GM21447 (cell line): ENCODE data around the gene WASL.

Experiments used
- ATAC-seq: cut with Tn5 transposase; IDR thresholded peaks from one replicate; pipeline ENCODE4 v1.9.1; 2021; ENCODE audit not compliant: unreplicated experiment

Gene WASL

DNA sequence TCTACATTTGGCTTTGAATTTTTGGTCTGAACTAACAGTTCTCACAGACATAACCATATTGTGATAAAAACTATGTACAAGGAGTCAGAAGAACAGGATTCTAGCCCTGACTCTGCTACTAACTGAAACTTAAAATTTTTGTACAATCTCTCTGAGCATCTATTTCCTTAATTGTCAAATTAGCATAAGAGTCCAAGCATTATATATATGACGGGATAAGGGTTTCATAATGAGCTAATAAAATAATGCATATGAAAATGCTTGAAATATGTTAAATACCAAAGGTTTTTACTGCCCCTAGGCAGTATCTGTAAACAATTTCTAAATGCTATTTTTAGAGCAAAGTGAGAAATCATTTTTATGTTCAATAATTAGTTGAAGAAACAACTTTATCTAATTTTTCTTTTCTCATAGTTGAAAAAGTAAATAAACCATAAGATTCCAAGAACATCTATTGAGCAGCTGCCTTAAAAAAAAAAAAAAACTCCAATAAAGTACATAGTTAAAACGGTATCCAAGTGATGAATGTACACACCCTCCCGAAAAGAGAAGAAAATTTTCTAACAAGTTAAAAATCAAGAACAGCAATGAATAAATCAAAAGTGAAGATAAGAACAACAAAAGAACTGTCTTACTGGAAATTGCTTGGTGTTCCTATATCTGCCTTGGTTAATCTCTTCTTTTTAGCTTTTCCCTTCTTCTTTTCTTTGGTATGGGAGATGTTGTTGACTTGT lies 52.7 kb downstream of the WASL start:
- no peak for ATAC-seq

- no peak for ATAC-seq
These were observed 56.3 kb downstream of the WASL start for GRCh38 chr7:123692471-123692877.

- ATAC-seq: no peak
These were observed 58.3 kb downstream of the WASL start for GRCh38 chr7:123690550-123690949.

DNA sequence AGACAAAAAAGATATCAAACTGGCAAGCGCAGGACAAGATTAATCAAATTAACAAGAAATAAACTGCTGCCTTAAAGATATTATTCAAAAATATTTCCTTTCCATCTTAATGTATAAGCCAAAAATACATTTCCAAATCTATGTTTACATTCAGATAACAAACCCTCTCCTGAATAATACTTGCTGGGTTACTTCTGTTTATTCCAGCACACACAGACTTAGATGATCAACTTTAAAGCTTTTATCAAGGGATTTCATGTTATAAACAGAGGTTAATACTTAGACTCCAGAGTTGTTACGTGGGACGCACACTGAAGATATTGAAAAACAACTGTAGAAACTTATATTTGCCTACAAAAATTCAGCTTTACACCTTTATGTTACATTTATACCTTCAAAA lies 59.6 kb downstream of the WASL start:
- no peak for ATAC-seq

GRCh38 chr7:123687727-123688126 lies 61.1 kb downstream of the WASL start:
- ATAC-seq: no peak

- ATAC-seq: no peak
These were observed 61.6 kb downstream of the WASL start for GRCh38 chr7:123687161-123687560.

- peak; percentile 56 for ATAC-seq
These were observed 66.1 kb downstream of the WASL start for GRCh38 chr7:123682690-123683089.

- no peak for ATAC-seq
These were observed 67.2 kb downstream of the WASL start for GRCh38 chr7:123681561-123681960.

DNA sequence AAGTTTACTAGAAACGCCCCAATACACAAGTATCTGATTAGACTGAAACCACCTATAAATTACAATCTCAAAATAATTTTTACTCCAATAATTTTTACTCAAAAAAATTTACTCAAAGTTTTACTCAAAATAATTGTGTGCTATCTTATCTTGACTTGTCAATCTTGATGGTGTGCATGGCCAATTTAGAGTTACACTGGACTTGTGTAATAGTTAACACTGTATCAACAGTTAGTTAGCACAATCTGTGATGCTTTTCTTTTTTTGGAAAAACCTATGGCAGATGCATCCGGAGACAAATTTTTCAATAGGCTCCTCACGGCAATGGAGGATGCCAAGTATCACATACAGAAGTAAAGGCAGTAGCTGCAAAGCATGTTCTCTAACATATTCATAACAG lies 68.2 kb downstream of the WASL start:
- ATAC-seq: no peak

DNA sequence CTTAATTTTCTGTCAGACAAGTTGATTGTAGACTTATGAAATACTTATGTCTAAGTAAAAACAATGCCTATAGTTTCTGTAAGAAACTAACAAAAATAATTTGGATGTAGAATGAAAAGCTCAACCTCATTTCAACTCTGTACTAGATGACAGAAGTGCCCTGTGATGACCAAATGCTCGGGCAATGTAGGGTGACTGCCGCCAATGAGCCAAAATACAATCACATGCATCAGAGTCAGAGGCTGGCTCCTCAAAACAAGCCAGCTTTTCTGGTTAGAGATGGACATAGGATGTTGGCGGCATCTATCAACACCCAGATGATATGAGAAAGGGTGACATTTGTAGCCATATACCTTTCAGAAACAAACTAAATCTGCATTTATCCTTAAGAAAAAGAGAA lies 69.2 kb downstream of the WASL start:
- ATAC-seq: no peak

GRCh38 chr7:123677061-123677715 lies 71.6 kb downstream of the WASL start:
- no peak for ATAC-seq

DNA sequence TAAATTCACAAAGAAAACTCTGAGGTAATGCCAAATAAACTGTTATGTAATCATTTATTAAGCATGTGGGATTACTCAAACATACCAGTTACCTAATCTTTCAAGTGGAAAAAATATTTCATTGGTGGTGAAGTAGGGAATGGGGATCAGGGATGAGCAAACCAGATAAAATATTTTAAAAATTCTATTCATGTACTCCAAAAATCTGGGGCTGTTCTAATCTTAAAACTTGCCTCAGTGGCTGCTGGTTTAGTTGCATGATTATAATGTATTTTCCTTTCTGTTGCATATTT lies 73.7 kb downstream of the WASL start:
- ATAC-seq: no peak

DNA sequence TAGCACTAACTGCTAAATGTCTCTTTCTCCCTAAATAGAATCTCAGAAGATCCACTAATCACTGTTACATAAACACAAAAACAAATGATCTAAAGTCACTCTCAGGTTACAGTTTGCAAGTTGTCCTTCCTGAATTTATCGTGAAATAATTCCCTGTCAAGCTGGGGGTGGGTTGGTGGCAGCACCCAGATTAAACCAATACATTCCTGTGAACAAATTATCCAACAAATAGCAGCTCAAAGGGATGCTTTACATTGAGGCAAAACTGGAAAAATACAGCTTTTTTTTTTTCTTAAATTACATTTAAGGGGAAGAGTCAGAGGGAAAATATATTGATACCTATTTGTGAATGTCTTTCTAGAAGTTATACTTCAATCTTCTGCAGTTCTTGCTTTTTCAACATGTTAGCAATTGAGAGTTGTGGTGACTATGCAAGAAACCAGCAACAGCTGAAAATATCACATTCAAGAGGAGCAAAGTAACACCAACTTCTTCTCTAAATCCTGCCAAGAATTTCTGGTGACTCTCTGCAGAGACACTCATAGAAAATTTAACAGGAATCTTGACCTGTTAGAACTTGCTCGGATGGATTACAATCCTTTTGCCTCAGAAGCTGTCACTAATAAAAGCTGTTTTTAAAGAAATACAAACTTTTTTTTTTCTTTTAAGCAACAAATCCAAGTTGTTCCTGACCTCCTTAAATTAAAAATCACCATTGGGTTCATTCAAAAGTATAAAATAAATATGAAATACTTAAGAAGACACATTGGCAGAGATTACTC lies 74.2 kb downstream of the WASL start:
- no peak for ATAC-seq

- ATAC-seq: no peak
These were observed 74.9 kb downstream of the WASL start for GRCh38 chr7:123673752-123674398.

GRCh38 chr7:123673137-123673732 lies 75.6 kb downstream of the WASL start:
- no peak for ATAC-seq

GRCh38 chr7:123669485-123669884 lies 79.3 kb downstream of the WASL start:
- ATAC-seq: no peak

- ATAC-seq: no peak
These were observed 82.3 kb downstream of the WASL start for GRCh38 chr7:123666492-123666891.

GRCh38 chr7:123665896-123666295 lies 82.9 kb downstream of the WASL start:
- no peak for ATAC-seq

DNA sequence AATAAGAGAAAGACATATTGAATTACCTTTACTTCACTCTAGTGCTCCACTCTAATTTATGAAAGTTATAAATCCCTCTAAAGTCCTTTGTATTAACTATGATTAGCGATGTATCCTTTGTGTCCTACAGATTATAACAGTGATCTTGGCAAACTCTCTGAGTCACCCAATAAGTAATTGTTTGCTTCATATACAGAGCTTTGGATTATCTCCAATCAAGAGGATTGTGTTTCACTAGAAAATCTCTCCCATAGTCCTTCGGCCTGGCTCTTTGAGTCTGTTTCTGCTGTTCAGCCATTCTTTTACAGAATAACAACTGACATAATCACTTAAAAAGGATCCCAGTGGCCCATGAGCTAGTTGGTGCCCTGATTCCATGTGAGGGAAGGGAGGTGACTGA lies 83.6 kb downstream of the WASL start:
- no peak for ATAC-seq

DNA sequence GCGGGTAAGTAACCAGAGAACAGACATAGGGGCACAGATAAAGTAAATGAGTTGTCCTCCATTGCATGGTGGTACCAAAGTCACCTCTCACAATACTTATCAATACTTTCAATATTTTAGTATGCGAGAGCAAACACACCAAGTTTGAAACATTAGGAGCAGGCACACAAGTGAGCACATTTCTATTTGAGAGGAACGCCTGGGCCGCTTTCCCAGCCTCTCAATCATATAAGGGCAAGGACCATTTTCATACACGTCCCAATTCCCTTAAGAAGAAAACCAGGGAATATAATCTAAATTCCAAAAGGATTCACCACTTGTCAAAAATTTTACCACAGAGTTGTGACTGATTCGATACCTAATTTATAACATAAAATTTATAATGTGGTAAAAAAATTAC lies 85.6 kb downstream of the WASL start:
- ATAC-seq: no peak

- no peak for ATAC-seq
These were observed 86.0 kb downstream of the WASL start for GRCh38 chr7:123662755-123663154.
